ENCODE results near the gene MT1HL1.
"Not testable (repeated sequence)": the region's sequence is repeated elsewhere in the genome, so short reads cannot be mapped to it uniquely, and the experiment has no call there.

MT1HL1 gene

GRCh38 chr1:236997882-236998281 is 6.4 kb downstream of the MT1HL1 start:
- no peak overlapping the region for H2AFZ ChIP-seq (ENCODE audit: low read length, unreplicated experiment)
- H3K4me1 ChIP-seq (ENCODE audit: control insufficient read depth, insufficient read depth, low read length, unreplicated experiment) = no peaks in the 10 kb centered on the region
- H3K27ac ChIP-seq (ENCODE audit: low read depth, low read length) = no peak overlapping the region
- no peak overlapping the region for H3K4me3 ChIP-seq (ENCODE audit: low read depth, low read length)
- H3K27me3 ChIP-seq (ENCODE audit: insufficient read depth, low read length) = no peaks in the 10 kb centered on the region
- H3K79me2 ChIP-seq (ENCODE audit: control insufficient read depth, insufficient read depth, low read length, unreplicated experiment) = no peaks in the 10 kb centered on the region
- H3K36me3 ChIP-seq (ENCODE audit: insufficient read depth, low read length) = no peaks in the 10 kb centered on the region

- H2AFZ ChIP-seq (ENCODE audit: low read length, unreplicated experiment) = no peak overlapping the region
- H3K79me2 ChIP-seq (ENCODE audit: control insufficient read depth, insufficient read depth, low read length, unreplicated experiment) = no peaks in the 10 kb centered on the region
- no peaks in the 10 kb centered on the region for H3K4me1 ChIP-seq (ENCODE audit: control insufficient read depth, insufficient read depth, low read length, unreplicated experiment)
- no peaks in the 10 kb centered on the region for H3K36me3 ChIP-seq (ENCODE audit: insufficient read depth, low read length)
- H3K27ac ChIP-seq (ENCODE audit: low read depth, low read length) = no peak overlapping the region
- H3K4me3 ChIP-seq (ENCODE audit: low read depth, low read length) = no peak overlapping the region
- no peaks in the 10 kb centered on the region for H3K27me3 ChIP-seq (ENCODE audit: insufficient read depth, low read length)
Observed at GRCh38 chr1:236997361-236997760, 6.9 kb downstream of the MT1HL1 start.

- Histone ChIP-seq H2AFZ (ENCODE audit: low read length, unreplicated experiment) (no peak overlapping the region), H3K79me2 (ENCODE audit: control insufficient read depth, insufficient read depth, low read length, unreplicated experiment) (no peaks in the 10 kb centered on the region), H3K4me3 (ENCODE audit: low read depth, low read length) (no peak overlapping the region), H3K27me3 (ENCODE audit: insufficient read depth, low read length) (no peaks in the 10 kb centered on the region), H3K27ac (ENCODE audit: low read depth, low read length) (no peak overlapping the region), H3K4me1 (ENCODE audit: control insufficient read depth, insufficient read depth, low read length, unreplicated experiment) (no peaks in the 10 kb centered on the region), H3K36me3 (ENCODE audit: insufficient read depth, low read length) (no peaks in the 10 kb centered on the region)
Observed at GRCh38 chr1:236994450-236994849, 9.8 kb downstream of the MT1HL1 start.

GRCh38 chr1:236992449-236992848 is 11.8 kb downstream of the MT1HL1 start:
- Histone ChIP-seq H3K27me3 (ENCODE audit: insufficient read depth, low read length) (no peaks in the 10 kb centered on the region), H3K27ac (ENCODE audit: low read depth, low read length) (no peak overlapping the region), H3K36me3 (ENCODE audit: insufficient read depth, low read length) (no peaks in the 10 kb centered on the region), H3K4me1 (ENCODE audit: control insufficient read depth, insufficient read depth, low read length, unreplicated experiment) (no peaks in the 10 kb centered on the region), H3K79me2 (ENCODE audit: control insufficient read depth, insufficient read depth, low read length, unreplicated experiment) (no peaks in the 10 kb centered on the region), H2AFZ (ENCODE audit: low read length, unreplicated experiment) (no peak overlapping the region), H3K4me3 (ENCODE audit: low read depth, low read length) (no peak overlapping the region)

- H3K4me1 ChIP-seq (ENCODE audit: control insufficient read depth, insufficient read depth, low read length, unreplicated experiment) = no peaks in the 10 kb centered on the region
- H3K27ac ChIP-seq (ENCODE audit: low read depth, low read length) = no peak overlapping the region
- H2AFZ ChIP-seq (ENCODE audit: low read length, unreplicated experiment) = no peak overlapping the region
- no peaks in the 10 kb centered on the region for H3K79me2 ChIP-seq (ENCODE audit: control insufficient read depth, insufficient read depth, low read length, unreplicated experiment)
- H3K4me3 ChIP-seq (ENCODE audit: low read depth, low read length) = no peak overlapping the region
- no peaks in the 10 kb centered on the region for H3K27me3 ChIP-seq (ENCODE audit: insufficient read depth, low read length)
- H3K36me3 ChIP-seq (ENCODE audit: insufficient read depth, low read length) = no peaks in the 10 kb centered on the region
Observed at GRCh38 chr1:236990052-236990445, 14.2 kb downstream of the MT1HL1 start.

- H3K79me2 ChIP-seq (ENCODE audit: control insufficient read depth, insufficient read depth, low read length, unreplicated experiment) = no peaks in the 10 kb centered on the region
Observed at GRCh38 chr1:236989290-236990051, 14.8 kb downstream of the MT1HL1 start.

GRCh38 chr1:236983818-236984217 is 20.4 kb downstream of the MT1HL1 start:
- Histone ChIP-seq H3K27ac (ENCODE audit: low read depth, low read length) (no peak overlapping the region), H3K27me3 (ENCODE audit: insufficient read depth, low read length) (no peaks in the 10 kb centered on the region), H3K36me3 (ENCODE audit: insufficient read depth, low read length) (no peaks in the 10 kb centered on the region), H2AFZ (ENCODE audit: low read length, unreplicated experiment) (no peak overlapping the region), H3K79me2 (ENCODE audit: control insufficient read depth, insufficient read depth, low read length, unreplicated experiment) (no peaks in the 10 kb centered on the region), H3K4me1 (ENCODE audit: control insufficient read depth, insufficient read depth, low read length, unreplicated experiment) (no peaks in the 10 kb centered on the region), H3K4me3 (ENCODE audit: low read depth, low read length) (no peak overlapping the region)

More at GRCh38 chr1:236989290-236990051, 14.8 kb downstream of the MT1HL1 start:
- H3K4me3 ChIP-seq (ENCODE audit: low read depth, low read length) = no peak overlapping the region
- no peak overlapping the region for H3K27ac ChIP-seq (ENCODE audit: low read depth, low read length)
- H3K4me1 ChIP-seq (ENCODE audit: control insufficient read depth, insufficient read depth, low read length, unreplicated experiment) = no peaks in the 10 kb centered on the region
- no peaks in the 10 kb centered on the region for H3K27me3 ChIP-seq (ENCODE audit: insufficient read depth, low read length)
- H2AFZ ChIP-seq (ENCODE audit: low read length, unreplicated experiment) = no peak overlapping the region
- H3K36me3 ChIP-seq (ENCODE audit: insufficient read depth, low read length) = no peaks in the 10 kb centered on the region

- Histone ChIP-seq H3K27ac (ENCODE audit: low read depth, low read length) (no peak overlapping the region), H3K27me3 (ENCODE audit: insufficient read depth, low read length) (no peaks in the 10 kb centered on the region), H2AFZ (ENCODE audit: low read length, unreplicated experiment) (no peak overlapping the region), H3K4me1 (ENCODE audit: control insufficient read depth, insufficient read depth, low read length, unreplicated experiment) (no peaks in the 10 kb centered on the region), H3K36me3 (ENCODE audit: insufficient read depth, low read length) (no peaks in the 10 kb centered on the region), H3K4me3 (ENCODE audit: low read depth, low read length) (no peak overlapping the region), H3K79me2 (ENCODE audit: control insufficient read depth, insufficient read depth, low read length, unreplicated experiment) (no peaks in the 10 kb centered on the region)
Observed at GRCh38 chr1:236982380-236982779, 21.9 kb downstream of the MT1HL1 start.

GRCh38 chr1:236981431-236981830 is 22.8 kb downstream of the MT1HL1 start:
- H3K4me3 ChIP-seq (ENCODE audit: low read depth, low read length); H3K27ac ChIP-seq (ENCODE audit: low read depth, low read length); H2AFZ ChIP-seq (ENCODE audit: low read length, unreplicated experiment); H3K36me3 ChIP-seq (ENCODE audit: insufficient read depth, low read length); H3K4me1 ChIP-seq (ENCODE audit: control insufficient read depth, insufficient read depth, low read length, unreplicated experiment); H3K79me2 ChIP-seq (ENCODE audit: control insufficient read depth, insufficient read depth, low read length, unreplicated experiment); H3K27me3 ChIP-seq (ENCODE audit: insufficient read depth, low read length): not testable (repeated sequence)

GRCh38 chr1:236980673-236981072 is 23.6 kb downstream of the MT1HL1 start:
- Histone ChIP-seq H2AFZ (ENCODE audit: low read length, unreplicated experiment) (no peak overlapping the region), H3K4me3 (ENCODE audit: low read depth, low read length) (no peak overlapping the region), H3K4me1 (ENCODE audit: control insufficient read depth, insufficient read depth, low read length, unreplicated experiment) (no peaks in the 10 kb centered on the region), H3K27me3 (ENCODE audit: insufficient read depth, low read length) (no peaks in the 10 kb centered on the region), H3K79me2 (ENCODE audit: control insufficient read depth, insufficient read depth, low read length, unreplicated experiment) (no peaks in the 10 kb centered on the region), H3K27ac (ENCODE audit: low read depth, low read length) (no peak overlapping the region), H3K36me3 (ENCODE audit: insufficient read depth, low read length) (no peaks in the 10 kb centered on the region)

GRCh38 chr1:236979149-236979900 is 24.9 kb downstream of the MT1HL1 start:
- Histone ChIP-seq H3K79me2 (ENCODE audit: control insufficient read depth, insufficient read depth, low read length, unreplicated experiment) (no peaks in the 10 kb centered on the region), H3K27me3 (ENCODE audit: insufficient read depth, low read length) (no peaks in the 10 kb centered on the region), H3K36me3 (ENCODE audit: insufficient read depth, low read length) (no peaks in the 10 kb centered on the region), H3K27ac (ENCODE audit: low read depth, low read length) (no peak overlapping the region), H3K4me1 (ENCODE audit: control insufficient read depth, insufficient read depth, low read length, unreplicated experiment) (no peaks in the 10 kb centered on the region), H3K4me3 (ENCODE audit: low read depth, low read length) (no peak overlapping the region), H2AFZ (ENCODE audit: low read length, unreplicated experiment) (no peak overlapping the region)

Measured in ACC112 (cell line).